NCI-H345 treated with DMSO at 0.1 percent for 48 hours (cell line): ENCODE data around the gene PRPF6.

Experiments
- DNase-seq: peaks from one replicate; lab custom pipeline; 2025; ENCODE audit not compliant: unreplicated experiment; lab: John Stamatoyannopoulos, UW

Gene PRPF6

GRCh38 chr20:64062596-64063388 lies 81.9 kb downstream of the PRPF6 start, which contains the start of gene TCEA2:
TCEA2 (plus strand) TSS chr20:64063198; CDS start chr20:64063313, 115 bp downstream.
- DNase-seq = peak; percentile 88

GRCh38 chr20:64063389-64064144 lies 82.6 kb downstream of the PRPF6 start:
- no peak for DNase-seq

GRCh38 chr20:64064145-64064698 lies 83.3 kb downstream of the PRPF6 start:
- DNase-seq = no peak

GRCh38 chr20:64065062-64065973 lies 84.4 kb downstream of the PRPF6 start:
- DNase-seq = no peak

GRCh38 chr20:64065974-64066343 lies 85.0 kb downstream of the PRPF6 start:
- no peak for DNase-seq

GRCh38 chr20:64067005-64067632 lies 86.2 kb downstream of the PRPF6 start:
- DNase-seq = no peak

GRCh38 chr20:64067733-64068307 lies 86.9 kb downstream of the PRPF6 start:
- DNase-seq = no peak

- no peak for DNase-seq
Measured at GRCh38 chr20:64068386-64069208, 87.7 kb downstream of the PRPF6 start.

GRCh38 chr20:64069209-64069613 lies 88.3 kb downstream of the PRPF6 start:
- DNase-seq = no peak

GRCh38 chr20:64069614-64070243 lies 88.8 kb downstream of the PRPF6 start:
- DNase-seq = no peak

GRCh38 chr20:64070244-64070993 lies 89.5 kb downstream of the PRPF6 start:
- DNase-seq = no peak

- DNase-seq = no peak
Measured at GRCh38 chr20:64071341-64072332, 90.7 kb downstream of the PRPF6 start.

GRCh38 chr20:64072498-64073063 lies 91.6 kb downstream of the PRPF6 start:
- no peak for DNase-seq

- DNase-seq = no peak
Measured at GRCh38 chr20:64073476-64074183, 92.7 kb downstream of the PRPF6 start.

GRCh38 chr20:64074184-64074789 lies 93.4 kb downstream of the PRPF6 start:
- no peak for DNase-seq
